HEK293 (cell line): ENCODE data around the gene SCFD2.
"Not testable (repeated sequence)": the region's sequence is repeated elsewhere in the genome, so short reads cannot be mapped to it uniquely, and the experiment has no call there.

Experiments
- CTCF ChIP-seq: fragments of 450-650 bp; formaldehyde crosslinking; IDR thresholded peaks from 2 replicates; pipeline ENCODE4 v1.5.1; 2016; ENCODE audit warnings: missing biosample characterization, missing genetic modification characterization
- HOXA7 ChIP-seq: sonication (generic); formaldehyde crosslinking; IDR thresholded peaks from 2 replicates; pipeline ENCODE4 v1.8.1; 2022; ENCODE audit warnings: missing genetic modification reagents, borderline replicate concordance
- TSHZ1 ChIP-seq: fragments of 450-650 bp; formaldehyde crosslinking; IDR thresholded peaks from 2 replicates; pipeline ENCODE4 v1.5.1; 2016; ENCODE audit warnings: missing biosample characterization, missing genetic modification characterization, borderline replicate concordance
- ZBTB21 ChIP-seq: fragments of 450-650 bp; formaldehyde crosslinking; IDR thresholded peaks from 2 replicates; pipeline ENCODE4 v1.5.1; 2017; ENCODE audit warnings: missing biosample characterization, missing genetic modification characterization
- ZBTB49 ChIP-seq: fragments of 450-650 bp; formaldehyde crosslinking; IDR thresholded peaks from 2 replicates; pipeline ENCODE4 v1.5.1; 2016; ENCODE audit warnings: missing biosample characterization, missing genetic modification characterization, low read depth
- ZNF26 ChIP-seq: fragments of 450-650 bp; formaldehyde crosslinking; IDR thresholded peaks from 2 replicates; pipeline ENCODE4 v1.5.1; 2016; ENCODE audit warnings: missing biosample characterization, missing genetic modification characterization
- ZNF274 ChIP-seq, 2 experiments: fragments of 200-500 bp in 1 of 2; fragments of 450-650 bp in 1 of 2; sonication (Bioruptor generic) in 1 of 2; formaldehyde crosslinking in 1 of 2; IDR thresholded peaks; 2 replicates each; pipeline versions ENCODE4 v1.5.1 to v1.6.1; 2014 to 2016; ENCODE audit warnings: borderline replicate concordance in 1 of 2, inconsistent platforms in 1 of 2, low read length in 1 of 2, missing biosample characterization in 1 of 2, missing genetic modification characterization in 1 of 2
- ZNF416 ChIP-seq: fragments of 450-650 bp; formaldehyde crosslinking; IDR thresholded peaks from 2 replicates; pipeline ENCODE4 v1.5.1; 2016; ENCODE audit warnings: missing biosample characterization, missing genetic modification characterization
- ZNF501 ChIP-seq: fragments of 450-650 bp; formaldehyde crosslinking; IDR thresholded peaks from 2 replicates; pipeline ENCODE4 v1.5.1; 2016; ENCODE audit warnings: missing biosample characterization, missing genetic modification characterization
- ZNF704 ChIP-seq: fragments of 450-650 bp; formaldehyde crosslinking; IDR thresholded peaks from 2 replicates; pipeline ENCODE4 v1.5.1; 2016; ENCODE audit warnings: missing biosample characterization, missing genetic modification characterization

GRCh38 chr4:52992551-52992950, 373.3 kb downstream of the SCFD2 start:
- not testable (repeated sequence) for TF ChIP-seq ZBTB49 (tag by site-specific recombination); HOXA7 (CRISPR knock-in tag); CTCF; TSHZ1 (tag by site-specific recombination); ZNF26; ZNF501 (tag by site-specific recombination); ZNF704; ZNF416; ZBTB21 (tag by site-specific recombination); ZNF274 (IDR thresholded peaks at IDR 0.05; ENCODE audit: low read length); ZNF274 (tag by site-specific recombination; IDR thresholded peaks at IDR 0.05; ENCODE audit: borderline replicate concordance)
